Suprapubic skin (tissue), 3 donors: Measurements from ENCODE around the gene WDR45B.

Experiments used
- EP300 ChIP-seq: sonication (generic); formaldehyde crosslinking; IDR thresholded peaks from one replicate; pipeline ENCODE4 v1.6.1; 2017; ENCODE audit warnings: antibody characterized with exemption
- TF ChIP-seq, protein P1 (sequence below), 2 donors: fragments of 200-600 bp in 1 of 2; fragments of 450-650 bp in 1 of 2; sonication (generic) in 1 of 2; IDR thresholded peaks; one replicate each; pipeline ENCODE4 v1.5.1; 2016 to 2019; ENCODE audit warnings: antibody characterized with exemption in 2 of 2, mild to moderate bottlenecking in 1 of 2, moderate library complexity in 1 of 2

DNA sequence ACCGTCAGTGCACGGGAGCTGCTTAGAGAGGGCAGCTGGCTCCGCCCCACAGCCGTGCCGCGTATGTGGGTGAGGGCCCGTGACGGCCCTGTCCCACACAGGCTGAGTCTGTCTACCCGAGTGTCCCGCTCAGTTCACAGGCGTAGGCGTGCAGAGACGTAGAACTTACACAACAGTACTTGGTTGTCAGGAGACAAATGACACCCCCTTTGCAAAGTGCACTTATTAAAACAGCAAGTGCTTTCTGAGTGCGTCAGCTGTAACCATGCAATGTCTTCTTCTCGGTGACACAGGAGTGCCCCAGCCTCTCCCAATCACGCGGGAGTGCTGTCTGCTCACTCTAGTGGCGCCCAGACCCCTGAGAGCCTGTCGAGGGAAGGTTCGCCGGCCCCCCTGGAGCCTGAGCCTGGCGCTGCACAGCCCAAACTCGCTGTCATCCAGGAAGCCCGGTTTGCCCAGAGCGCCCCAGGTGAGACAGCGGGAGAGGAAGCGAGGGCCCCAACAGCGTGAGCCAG, 64.5 kb downstream of the WDR45B start:
- TF ChIP-seq, protein P1, sequence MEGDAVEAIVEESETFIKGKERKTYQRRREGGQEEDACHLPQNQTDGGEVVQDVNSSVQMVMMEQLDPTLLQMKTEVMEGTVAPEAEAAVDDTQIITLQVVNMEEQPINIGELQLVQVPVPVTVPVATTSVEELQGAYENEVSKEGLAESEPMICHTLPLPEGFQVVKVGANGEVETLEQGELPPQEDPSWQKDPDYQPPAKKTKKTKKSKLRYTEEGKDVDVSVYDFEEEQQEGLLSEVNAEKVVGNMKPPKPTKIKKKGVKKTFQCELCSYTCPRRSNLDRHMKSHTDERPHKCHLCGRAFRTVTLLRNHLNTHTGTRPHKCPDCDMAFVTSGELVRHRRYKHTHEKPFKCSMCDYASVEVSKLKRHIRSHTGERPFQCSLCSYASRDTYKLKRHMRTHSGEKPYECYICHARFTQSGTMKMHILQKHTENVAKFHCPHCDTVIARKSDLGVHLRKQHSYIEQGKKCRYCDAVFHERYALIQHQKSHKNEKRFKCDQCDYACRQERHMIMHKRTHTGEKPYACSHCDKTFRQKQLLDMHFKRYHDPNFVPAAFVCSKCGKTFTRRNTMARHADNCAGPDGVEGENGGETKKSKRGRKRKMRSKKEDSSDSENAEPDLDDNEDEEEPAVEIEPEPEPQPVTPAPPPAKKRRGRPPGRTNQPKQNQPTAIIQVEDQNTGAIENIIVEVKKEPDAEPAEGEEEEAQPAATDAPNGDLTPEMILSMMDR (IDR thresholded peaks at IDR 0.05) = no peak
- TF ChIP-seq EP300 = no peak
